NB4 (cell line): ENCODE results near the gene RS1.

Experiments
- DNase-seq: peaks from one replicate; pipeline ENCODE4 v3.0.0; 2010; ENCODE audit warnings: low read depth
- H3K4me3 ChIP-seq: one replicate; pipeline ENCODE4 v1.5.1; 2011; ENCODE audit warnings: mild to moderate bottlenecking, low read depth, low read length, moderate library complexity
- MAX ChIP-seq: IDR thresholded peaks from 2 replicates; pipeline ENCODE4 v1.6.1; 2011; ENCODE audit warnings: low read depth, low read length
- MYC ChIP-seq: IDR thresholded peaks from 2 replicates; pipeline ENCODE4 v1.6.1; 2011; ENCODE audit warnings: low read depth, low read length
- POLR2A ChIP-seq: IDR thresholded peaks from 2 replicates; pipeline ENCODE4 v1.6.1; 2011; ENCODE audit warnings: mild to moderate bottlenecking; ENCODE audit not compliant: insufficient read length; ENCODE audit errors: extremely low read depth
- TF ChIP-seq, protein P1 (sequence below): IDR thresholded peaks from one replicate; pipeline ENCODE4 v1.5.1; 2012; ENCODE audit warnings: low read depth, low read length

Gene RS1

GRCh38 chrX:18654875-18655836, 16.8 kb downstream of the RS1 start:
- H3K4me3 ChIP-seq = no peak overlapping the region
- TF ChIP-seq, protein P1, sequence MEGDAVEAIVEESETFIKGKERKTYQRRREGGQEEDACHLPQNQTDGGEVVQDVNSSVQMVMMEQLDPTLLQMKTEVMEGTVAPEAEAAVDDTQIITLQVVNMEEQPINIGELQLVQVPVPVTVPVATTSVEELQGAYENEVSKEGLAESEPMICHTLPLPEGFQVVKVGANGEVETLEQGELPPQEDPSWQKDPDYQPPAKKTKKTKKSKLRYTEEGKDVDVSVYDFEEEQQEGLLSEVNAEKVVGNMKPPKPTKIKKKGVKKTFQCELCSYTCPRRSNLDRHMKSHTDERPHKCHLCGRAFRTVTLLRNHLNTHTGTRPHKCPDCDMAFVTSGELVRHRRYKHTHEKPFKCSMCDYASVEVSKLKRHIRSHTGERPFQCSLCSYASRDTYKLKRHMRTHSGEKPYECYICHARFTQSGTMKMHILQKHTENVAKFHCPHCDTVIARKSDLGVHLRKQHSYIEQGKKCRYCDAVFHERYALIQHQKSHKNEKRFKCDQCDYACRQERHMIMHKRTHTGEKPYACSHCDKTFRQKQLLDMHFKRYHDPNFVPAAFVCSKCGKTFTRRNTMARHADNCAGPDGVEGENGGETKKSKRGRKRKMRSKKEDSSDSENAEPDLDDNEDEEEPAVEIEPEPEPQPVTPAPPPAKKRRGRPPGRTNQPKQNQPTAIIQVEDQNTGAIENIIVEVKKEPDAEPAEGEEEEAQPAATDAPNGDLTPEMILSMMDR = no peak
- TF ChIP-seq POLR2A (no peak), MYC (no peak), MAX (no peak)
- no peak for DNase-seq

GRCh38 chrX:18652636-18653035, 19.3 kb downstream of the RS1 start:
- no peak overlapping the region for H3K4me3 ChIP-seq
- TF ChIP-seq MAX (no peak), MYC (no peak), POLR2A (no peak)
- TF ChIP-seq, protein P1 = no peak
- DNase-seq = no peak

GRCh38 chrX:18650662-18651061, 21.2 kb downstream of the RS1 start:
- TF ChIP-seq POLR2A (no peak), MYC (no peak), MAX (no peak)
- TF ChIP-seq, protein P1 = no peak
- DNase-seq = no peak
- no peak overlapping the region for H3K4me3 ChIP-seq

DNA sequence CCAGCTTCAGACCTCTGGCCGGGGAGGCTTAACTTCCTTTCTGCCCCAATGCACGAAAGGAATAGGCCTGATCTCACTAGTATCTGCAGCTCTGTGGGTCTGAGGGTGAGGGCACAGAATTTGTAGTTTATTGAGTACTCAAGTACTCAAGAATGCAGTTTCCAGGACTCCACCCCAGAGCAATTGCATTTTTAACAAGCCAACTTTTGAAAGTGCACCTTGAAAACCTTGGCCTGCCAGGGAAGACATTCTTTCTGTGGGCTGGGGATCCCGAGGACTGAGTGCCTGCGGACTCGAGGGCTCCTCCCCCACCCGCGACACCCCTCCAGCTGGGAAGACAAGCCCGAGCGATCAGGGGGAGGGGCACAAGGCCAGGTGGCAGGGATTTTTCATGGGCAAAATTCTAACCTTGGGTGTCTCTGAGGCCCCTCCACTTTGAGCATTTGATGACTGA, 22.4 kb downstream of the RS1 start:
- H3K4me3 ChIP-seq = no peak overlapping the region
- DNase-seq = no peak
- TF ChIP-seq MYC = no peak
- TF ChIP-seq POLR2A = no peak
- TF ChIP-seq MAX = no peak
- TF ChIP-seq, protein P1 = no peak

DNA sequence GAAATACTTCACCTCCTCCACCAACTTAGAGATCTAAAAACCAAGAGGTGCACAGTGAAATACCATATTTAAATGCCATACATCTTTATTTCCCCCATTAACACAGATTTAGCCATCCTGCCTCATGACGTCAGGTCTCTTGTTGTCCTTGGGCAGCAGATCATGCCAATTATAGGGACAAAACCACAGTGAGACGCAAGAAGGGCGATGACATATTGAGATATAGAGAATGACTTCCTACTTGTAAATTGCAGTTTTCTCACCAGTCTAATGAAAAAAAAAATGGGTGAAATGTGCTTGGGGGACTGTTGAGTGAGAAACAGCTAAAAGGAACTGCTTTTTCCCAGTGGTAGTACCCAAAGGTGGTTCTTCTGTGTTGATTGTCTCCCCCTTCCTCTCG, 24.3 kb downstream of the RS1 start:
- no peak overlapping the region for H3K4me3 ChIP-seq
- DNase-seq = peak; percentile 26
- TF ChIP-seq, protein P1 = no peak
- TF ChIP-seq MYC (no peak), POLR2A (no peak), MAX (no peak)
